GM12892 (cell line): Measurements from ENCODE around the gene MN1.

ENCODE experiments used
- POLR2A ChIP-seq: IDR thresholded peaks from 2 replicates; pipeline ENCODE4 v1.6.1; 2011; ENCODE audit warnings: low read depth, low read length, control low read depth
- POLR2AphosphoS5 ChIP-seq: IDR thresholded peaks from 2 replicates; pipeline ENCODE4 v1.6.1; 2011; ENCODE audit warnings: low read depth, low read length, control low read depth

DNA sequence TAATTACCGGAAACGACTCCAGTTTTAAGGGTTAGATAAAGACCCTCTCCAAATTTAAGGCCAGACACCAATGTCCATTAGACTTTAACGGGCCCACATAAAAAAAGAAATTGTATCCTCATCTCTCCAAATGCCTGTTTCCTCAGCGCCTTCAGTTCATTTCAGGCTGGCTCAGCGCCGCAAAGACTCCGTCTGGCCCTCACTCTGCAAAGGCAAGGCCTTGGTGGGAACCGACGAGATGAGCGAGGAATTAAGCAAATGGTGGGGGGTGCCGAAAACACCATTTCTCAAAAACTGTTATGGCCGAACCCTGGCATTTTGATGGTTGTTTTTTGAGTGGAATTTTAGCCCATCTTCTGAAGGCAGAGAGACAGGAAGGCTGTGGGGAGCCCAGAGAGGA, 15.7 kb downstream of the MN1 start:
- TF ChIP-seq POLR2A (no peak), POLR2AphosphoS5 (no peak)
